HG03135 (cell line): ENCODE measurements around the gene SMPD3.
"Not testable (repeated sequence)": the region's sequence is repeated elsewhere in the genome, so short reads cannot be mapped to it uniquely, and the experiment has no call there.

Source experiments
- ATAC-seq: cut with Tn5 transposase; IDR thresholded peaks from one replicate; pipeline ENCODE4 v1.9.1; 2021; ENCODE audit warnings: mild to moderate bottlenecking, moderate library complexity; ENCODE audit not compliant: unreplicated experiment

The SMPD3 gene

DNA sequence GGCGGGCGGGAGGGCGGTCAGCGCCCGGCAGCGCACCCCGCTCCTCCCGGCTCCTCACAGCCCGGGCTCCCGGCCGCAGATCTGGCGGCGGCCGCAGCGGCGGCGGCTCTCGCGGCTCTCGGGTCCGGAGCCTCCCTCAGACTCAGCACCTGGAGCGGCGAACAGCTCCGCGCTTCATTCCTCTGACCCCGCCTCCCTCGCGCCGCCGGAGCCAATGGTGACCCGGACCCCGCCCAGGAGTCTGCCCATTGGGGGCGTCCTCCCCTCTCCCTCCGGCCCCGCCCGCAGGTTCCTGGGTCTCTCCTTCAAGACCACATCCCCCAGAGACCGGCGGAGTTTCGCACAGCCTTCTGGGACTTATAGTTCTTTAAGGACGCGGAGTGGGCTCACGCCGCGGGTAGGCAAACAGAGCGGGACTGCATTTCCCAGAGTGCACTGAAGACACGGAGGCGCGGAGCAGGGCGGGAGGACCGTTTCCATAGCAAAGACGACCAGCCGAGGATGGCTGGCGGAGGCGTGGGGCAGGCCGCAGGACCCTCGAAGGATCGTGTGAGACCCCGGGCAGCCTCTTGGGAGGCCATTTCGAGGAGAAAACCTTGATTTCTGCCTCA, at the start of gene SMPD3:
Gene SMPD3 (minus strand): TSS at position 149 of the 611 bp plus-strand sequence. CDS start 76,327 bp downstream, outside the sequence.
- ATAC-seq: peak; percentile 88

GRCh38 chr16:68496689-68497088, 48.4 kb upstream of the SMPD3 start:
- no peak for ATAC-seq

- not testable (repeated sequence) for ATAC-seq
Measured at GRCh38 chr16:68494261-68494660, 46.0 kb upstream of the SMPD3 start.

DNA sequence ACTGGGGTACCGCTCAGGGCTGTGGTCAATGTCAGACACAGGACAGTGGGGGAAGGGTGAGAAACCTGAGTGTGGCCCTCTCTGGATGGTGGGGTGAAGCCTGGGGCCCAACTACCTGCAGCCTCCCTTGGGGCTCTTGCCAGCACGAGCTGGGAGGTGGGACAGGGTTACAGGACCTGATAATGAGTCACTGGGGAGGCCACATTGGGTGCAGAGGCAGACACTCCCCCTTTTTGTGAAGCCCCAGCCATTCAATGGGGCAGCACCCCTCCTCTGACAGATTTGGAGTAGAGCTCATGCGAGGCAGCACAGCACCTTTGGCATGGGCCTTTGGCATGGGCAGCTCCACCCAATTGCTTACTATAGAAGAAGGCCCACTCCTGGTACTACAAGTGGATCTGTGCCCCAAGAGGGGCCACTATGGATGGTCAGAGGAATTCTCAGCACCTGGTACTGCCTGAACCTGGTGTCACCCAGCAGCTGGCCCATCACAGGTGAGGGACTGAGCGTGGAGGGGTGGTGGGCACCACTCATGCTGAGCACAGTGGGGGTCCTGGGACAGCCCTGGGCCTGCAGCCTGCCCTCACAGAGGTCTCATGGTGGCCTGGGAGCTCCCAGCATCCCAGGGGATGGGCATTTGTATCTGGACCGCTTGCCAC, 45.2 kb upstream of the SMPD3 start:
- no peak for ATAC-seq

DNA sequence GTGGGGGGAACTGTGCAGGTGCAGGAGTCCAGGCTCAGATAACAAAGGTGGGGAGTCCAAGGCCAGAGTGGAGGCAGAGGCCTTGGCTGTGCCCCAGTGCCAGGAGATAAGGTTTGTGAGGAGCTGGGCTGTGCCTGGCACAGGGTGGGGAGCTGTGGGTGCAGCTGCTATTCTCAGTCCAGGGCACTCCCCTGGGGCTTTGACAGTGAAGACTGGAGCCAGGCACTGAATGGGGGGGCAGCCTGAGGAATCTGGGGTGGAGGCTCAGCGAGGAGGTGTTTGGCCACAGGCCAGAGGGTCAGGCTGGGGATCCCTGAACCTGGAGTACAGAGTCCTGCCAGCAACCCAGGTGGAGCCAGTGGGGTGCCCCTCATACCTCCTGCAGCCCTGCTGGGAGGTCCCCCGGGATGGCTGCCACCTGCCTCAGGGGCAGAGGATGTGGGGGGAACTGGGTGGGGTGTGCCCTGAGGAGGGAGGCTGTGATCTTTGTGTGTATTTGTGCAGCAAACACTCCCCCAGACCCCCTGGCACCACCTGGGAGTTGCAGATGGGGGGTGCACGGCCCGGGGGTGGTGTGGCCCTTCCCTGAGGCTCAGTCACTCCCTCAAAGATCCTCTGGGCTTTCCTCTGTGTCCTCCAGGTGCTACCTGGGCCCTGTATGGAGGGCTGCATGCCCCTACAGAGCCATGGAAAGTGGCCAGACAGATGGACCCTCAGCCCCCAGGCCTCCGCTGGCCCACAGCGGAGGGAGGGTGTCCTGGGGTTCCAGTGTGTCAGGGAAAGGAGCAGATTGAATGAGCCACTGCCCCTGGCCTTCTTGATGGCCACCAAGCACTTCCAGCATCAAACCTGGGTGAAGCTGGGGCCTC, 44.5 kb upstream of the SMPD3 start:
- ATAC-seq: no peak

- ATAC-seq: no peak
Measured at GRCh38 chr16:68492151-68492542, 43.8 kb upstream of the SMPD3 start.

- ATAC-seq: no peak
Measured at GRCh38 chr16:68491576-68491950, 43.3 kb upstream of the SMPD3 start.

DNA sequence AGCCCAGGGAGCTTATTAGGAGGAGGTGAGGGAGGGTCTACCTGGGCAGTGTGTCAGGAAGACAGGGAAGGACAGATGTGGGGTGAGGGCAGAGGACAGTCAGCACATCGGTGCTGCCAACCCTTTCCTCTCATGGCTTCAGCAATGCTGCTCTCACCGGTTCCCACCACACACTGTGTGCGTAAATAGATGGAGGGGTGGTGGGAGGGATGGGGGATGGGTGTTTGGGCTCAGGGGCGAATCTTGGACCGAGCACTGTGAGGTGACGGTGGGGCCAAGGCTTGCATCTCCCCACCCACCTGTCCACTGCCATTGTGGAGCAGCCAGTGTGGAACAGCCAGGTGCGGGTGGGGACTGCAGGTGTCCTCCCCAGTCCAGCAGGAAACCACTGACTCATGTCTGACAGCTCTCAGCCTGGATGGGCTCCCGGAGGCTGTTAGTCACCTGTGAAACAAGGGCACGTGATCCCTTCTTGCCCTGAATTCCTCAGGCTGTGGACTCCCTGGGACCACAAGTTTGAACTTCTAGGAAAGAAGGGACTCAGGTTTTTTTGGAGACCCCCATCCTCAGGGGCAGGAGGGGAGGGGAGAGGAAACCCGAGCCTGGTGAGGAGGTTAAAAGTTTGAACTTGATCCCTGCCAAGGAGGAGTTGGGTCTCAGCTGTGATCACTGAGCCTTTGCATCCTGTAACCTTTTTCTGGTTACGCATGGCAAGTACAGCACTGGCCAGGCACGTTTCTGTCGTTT, 42.7 kb upstream of the SMPD3 start:
- ATAC-seq: no peak

DNA sequence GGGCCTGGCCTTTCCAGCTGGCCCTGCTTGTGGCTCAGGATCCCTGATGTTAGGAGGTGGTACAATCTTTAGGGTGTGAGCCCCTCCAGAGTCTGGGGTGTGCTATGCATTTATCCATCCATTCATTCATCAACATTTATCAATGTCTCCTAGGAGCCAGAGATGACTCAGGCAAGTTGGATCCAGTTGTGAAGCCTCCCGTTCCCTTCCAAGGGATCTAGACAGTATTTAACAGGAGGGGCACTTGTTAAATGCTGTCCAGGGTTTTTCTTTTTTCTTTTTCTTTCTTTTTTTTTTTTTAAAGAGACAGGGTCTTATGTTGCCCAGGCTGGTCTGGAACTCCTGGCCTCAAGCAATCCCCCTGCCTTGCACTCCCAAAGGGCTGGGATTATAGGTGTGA, 42.0 kb upstream of the SMPD3 start:
- ATAC-seq: no peak

- ATAC-seq: no peak
Measured at GRCh38 chr16:68488554-68488953, 40.2 kb upstream of the SMPD3 start.

DNA sequence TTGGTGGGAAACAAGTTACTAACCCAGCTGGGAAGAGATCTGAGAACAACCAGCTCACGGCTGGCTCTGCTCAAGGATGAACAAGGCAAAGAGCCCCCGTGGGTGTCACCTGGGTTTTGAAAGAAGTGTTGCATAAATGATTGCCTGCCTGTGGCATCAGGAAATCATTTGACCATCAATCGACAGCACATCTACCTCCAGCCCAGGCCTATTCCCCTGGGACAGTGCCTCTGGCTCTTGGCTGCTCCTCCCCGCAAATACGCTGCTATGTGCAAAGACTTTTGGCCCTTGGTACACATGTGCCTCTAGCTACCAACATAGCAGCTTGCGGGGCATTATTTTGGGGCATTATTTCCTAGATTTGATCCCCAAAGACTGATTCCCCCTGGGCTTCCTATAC, 39.4 kb upstream of the SMPD3 start:
- ATAC-seq: no peak

- ATAC-seq: no peak
Measured at GRCh38 chr16:68487203-68487514, 38.9 kb upstream of the SMPD3 start.

DNA sequence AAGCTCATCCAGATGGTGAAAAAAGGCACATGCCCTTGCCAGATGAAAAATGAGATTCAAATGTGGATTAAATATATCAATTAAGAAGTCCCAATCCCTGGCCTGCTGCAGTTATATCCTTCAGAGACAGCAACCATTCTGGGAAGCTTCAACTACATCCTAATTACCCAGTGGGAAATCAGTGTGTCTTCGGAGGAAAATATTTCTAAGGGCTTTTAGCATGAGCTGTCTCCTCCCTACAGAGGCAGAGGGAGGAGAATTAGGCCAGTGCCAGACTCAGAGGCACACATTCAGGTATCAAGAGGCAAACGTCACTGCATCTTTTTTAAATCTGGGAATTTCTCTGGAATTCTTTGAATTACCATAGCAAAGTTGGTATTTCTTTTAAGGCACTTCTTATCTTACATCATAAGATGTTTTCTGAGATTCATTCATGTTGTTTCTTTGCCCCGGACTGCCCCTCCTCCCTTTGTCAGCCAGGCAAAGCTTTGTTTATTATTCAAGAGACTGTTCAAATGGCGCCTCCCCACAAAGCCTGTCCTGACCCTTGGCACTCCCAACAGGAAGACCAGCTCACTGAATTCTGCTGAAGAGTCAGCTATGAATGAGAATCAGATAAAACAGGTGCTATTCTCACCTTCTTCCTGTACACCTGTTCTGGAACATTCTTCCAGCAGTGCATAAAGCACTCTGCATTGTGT, 38.3 kb upstream of the SMPD3 start:
- ATAC-seq: no peak

- ATAC-seq: no peak
Measured at GRCh38 chr16:68481636-68482035, 33.3 kb upstream of the SMPD3 start.

GRCh38 chr16:68480084-68480995, 32.0 kb upstream of the SMPD3 start:
- ATAC-seq: no peak

DNA sequence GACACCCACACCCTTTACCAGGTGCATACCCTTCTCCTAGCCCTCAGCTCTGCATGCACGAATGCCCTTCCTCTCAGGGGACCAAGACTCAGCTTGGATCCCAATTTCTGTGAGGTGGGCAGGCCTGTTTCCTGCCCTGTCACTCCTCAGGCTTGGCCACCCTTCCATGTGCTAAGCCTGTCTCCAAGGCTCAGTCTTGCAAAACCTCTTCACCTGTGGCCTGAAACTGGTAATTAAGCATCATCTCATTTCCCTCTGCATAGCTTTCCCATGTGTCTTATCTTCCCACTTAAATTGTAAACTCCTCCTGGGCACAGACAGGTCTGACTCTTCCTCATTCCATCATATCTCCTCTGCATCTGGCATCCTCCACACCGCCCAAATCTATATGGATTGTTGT, 31.0 kb upstream of the SMPD3 start:
- ATAC-seq: no peak

DNA sequence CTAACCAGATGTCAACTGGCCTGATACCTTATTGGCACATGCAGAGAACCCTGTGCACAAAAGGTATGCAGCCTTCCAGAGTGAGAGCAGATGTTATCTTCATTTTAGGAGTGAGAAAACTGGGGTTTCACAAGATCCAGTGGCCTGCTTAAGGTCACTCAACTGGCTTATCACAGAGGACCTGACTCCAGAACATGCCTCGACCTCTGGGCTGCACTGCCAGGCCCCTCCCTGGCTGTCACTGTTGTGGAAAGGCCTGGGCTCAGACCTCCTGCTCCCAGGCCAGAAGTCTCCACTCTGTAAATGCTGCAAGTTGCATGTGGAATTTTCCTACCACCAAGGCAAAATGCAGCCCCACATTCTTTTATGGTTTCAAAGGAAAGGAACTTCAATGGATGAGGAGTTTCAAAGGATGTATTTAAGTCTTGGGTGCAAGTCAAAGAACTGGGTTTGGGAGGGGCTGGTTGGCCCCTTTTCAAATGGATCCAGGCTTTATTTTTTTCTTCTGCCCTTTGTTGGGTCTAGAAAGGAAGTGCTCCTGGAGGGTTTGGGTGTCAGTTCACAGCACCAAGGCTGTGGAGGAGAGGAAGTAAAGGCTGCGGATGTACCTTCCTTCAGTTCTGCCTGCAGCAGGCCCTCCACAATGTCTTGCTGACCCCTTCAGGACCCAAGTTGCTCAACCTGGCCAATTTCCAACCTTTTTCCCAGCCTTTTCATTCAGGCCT, 30.4 kb upstream of the SMPD3 start:
- ATAC-seq: no peak

DNA sequence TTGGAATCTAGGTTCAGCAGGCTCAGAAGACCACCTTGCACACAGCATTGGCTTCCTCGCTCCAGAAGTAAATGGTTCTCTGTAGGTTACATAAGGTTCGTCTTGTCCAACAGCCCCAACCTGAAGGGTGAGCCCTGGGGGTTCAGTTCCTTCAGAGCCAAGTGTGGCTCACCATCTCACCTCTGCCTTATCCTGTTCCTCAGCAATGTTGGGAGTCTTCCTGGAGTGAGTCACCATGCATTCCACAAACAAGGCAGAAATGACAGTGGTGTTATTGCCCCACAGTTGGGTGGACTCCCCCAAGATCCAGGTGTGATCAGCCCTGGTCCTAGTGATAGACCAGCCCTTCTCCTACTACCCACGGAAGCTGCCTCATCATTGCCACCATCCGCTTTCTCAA, 26.8 kb upstream of the SMPD3 start:
- no peak for ATAC-seq
